Thyroid gland (tissue), 4 donors: ENCODE data around the gene CATSPER1.

Source experiments
- POLR2A ChIP-seq, 2 donors: fragments of 450-650 bp; IDR thresholded peaks; one replicate each; pipeline ENCODE4 v1.6.1; 2017; ENCODE audit warnings: antibody characterized with exemption in 2 of 2, mild to moderate bottlenecking in 2 of 2, moderate library complexity in 1 of 2
- TF ChIP-seq, protein P1 (sequence below), 6 experiments: fragments of 200-600 bp in 3 of 6; fragments of 450-650 bp in 3 of 6; sonication (generic) in 3 of 6; IDR thresholded peaks; one replicate each; pipeline ENCODE4 v1.5.1; 2016 to 2019; ENCODE audit warnings: antibody characterized with exemption in 6 of 6, mild to moderate bottlenecking in 2 of 6, inconsistent platforms in 1 of 6, moderate library complexity in 1 of 6

DNA sequence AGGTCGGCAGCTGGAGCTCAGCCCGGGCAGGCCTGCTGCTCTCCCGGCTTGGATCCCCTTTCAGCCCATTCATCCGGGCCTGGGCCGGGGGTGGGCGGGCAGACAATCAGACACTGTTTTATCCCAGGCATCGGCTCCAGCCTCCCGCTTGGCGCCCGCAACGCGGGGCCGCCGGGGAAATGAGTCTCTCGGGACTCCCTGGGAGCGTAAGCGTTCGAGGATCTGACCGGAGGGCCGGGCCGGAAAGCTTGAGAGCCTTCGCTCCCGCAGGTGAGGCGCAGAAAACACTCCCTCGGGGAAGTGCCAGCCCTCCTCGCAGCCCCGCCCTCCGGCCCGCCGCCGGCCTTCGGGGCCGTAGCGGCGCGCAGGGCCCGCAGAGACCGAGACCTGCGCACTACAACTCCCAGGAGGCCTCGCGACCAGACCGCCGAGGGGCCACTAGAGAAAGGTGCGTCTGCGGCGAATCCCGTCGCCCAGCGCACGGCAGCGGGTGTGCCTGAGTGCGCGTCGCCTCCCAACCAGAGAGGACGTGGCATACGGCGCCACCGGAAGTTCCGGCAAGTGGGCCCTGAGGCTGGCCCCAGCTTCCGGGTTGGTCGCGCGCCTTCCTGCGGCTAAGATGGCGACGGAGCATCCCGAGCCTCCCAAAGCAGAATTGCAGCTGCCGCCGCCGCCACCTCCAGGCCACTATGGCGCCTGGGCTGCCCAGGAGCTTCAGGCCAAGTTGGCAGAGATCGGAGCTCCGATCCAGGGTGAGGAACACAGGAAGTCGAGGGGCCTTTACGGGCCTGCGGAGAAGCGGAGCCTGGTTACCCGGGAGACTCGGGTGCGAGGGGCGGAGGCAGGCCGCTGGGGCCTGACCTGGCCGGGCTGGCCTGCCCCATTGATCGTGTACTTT lies 25.7 kb upstream of the CATSPER1 start, which contains the start of gene SF3B2:
- TF ChIP-seq, protein P1, sequence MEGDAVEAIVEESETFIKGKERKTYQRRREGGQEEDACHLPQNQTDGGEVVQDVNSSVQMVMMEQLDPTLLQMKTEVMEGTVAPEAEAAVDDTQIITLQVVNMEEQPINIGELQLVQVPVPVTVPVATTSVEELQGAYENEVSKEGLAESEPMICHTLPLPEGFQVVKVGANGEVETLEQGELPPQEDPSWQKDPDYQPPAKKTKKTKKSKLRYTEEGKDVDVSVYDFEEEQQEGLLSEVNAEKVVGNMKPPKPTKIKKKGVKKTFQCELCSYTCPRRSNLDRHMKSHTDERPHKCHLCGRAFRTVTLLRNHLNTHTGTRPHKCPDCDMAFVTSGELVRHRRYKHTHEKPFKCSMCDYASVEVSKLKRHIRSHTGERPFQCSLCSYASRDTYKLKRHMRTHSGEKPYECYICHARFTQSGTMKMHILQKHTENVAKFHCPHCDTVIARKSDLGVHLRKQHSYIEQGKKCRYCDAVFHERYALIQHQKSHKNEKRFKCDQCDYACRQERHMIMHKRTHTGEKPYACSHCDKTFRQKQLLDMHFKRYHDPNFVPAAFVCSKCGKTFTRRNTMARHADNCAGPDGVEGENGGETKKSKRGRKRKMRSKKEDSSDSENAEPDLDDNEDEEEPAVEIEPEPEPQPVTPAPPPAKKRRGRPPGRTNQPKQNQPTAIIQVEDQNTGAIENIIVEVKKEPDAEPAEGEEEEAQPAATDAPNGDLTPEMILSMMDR (IDR thresholded peaks at IDR 0.05): no peak
- peak in 1 of 2 donors; percentile 85 for TF ChIP-seq POLR2A (IDR thresholded peaks at IDR 0.05)
